ENCODE data around the gene ICAM1. TPM values are rescaled to one million over a fixed set of nuclear protein-coding genes. Genes with fewer than 3 reads are reported as not detected.

Gene ICAM1
- total and polyA plus RNA-seq, 2 of the 13 experiments (the other 11 are each of a cell fraction or from before 2014, with no cell fraction given): 37.9 to 98.4 TPM

- WGBS (ENCODE audit: low lambda C conversion rate): 78% methylated on average over 15 of the region's 28 CpGs
- no peaks in the 10 kb centered on the region for H3K79me2 ChIP-seq (ENCODE audit: insufficient read depth, low read length)
- CTCF ChIA-PET (ENCODE audit: low intra/inter-chr PET ratio, low total read pairs): interaction anchor here (3.9 kb wide), 1 partner anchor 23 kb away, joined by 33 read pairs; no protein-coding TSS in a partner anchor
Measured at GRCh38 chr19:10227026-10227971, 43.6 kb upstream of the ICAM1 start.

More at GRCh38 chr19:10227026-10227971, 43.6 kb upstream of the ICAM1 start:
- H3K9me3 ChIP-seq (ENCODE audit: low read length): no peaks in the 10 kb centered on the region
- intact Hi-C loops (cut with micrococcal nuclease; ENCODE audit: unreplicated experiment): no loop called here
- H4K20me1 ChIP-seq (ENCODE audit: insufficient read depth, low read length): no peaks in the 10 kb centered on the region
- H2AFZ ChIP-seq (ENCODE audit: low read length): no peak overlapping the region
- H3K4me2 ChIP-seq (ENCODE audit: low read depth, low read length): no peak overlapping the region
- H3K27me3 ChIP-seq (ENCODE audit: control insufficient read depth in 1 of 2, insufficient read depth in 2 of 2, low read length in 2 of 2): peaks cover 2 to 11% of the 10 kb centered on the region in 2 experiments; a peak in 4 of 5 replicates
- BruUV-seq (replicated peaks): no TSS peak
- H3K27ac ChIP-seq (ENCODE audit: extremely low read length, insufficient read depth, low read length): no peak overlapping the region
- ATAC-seq (no peak), FAIRE-seq (no peak), DNase-seq (ENCODE audit: low spot score) (no peak)
- in situ Hi-C loops (cut with HindIII; ENCODE audit: extremely low pct_ligation_motif_present, low pct_unique_long_range_greater_than_20kb): no loop called here
- H3K9ac ChIP-seq (ENCODE audit: insufficient read depth, low read depth, low read length): no peak overlapping the region
- TF ChIP-seq STAG1 (CRISPR knock-in tag; IDR thresholded peaks at IDR 0.05) (peak; percentile 12; the same call in 1 of the 2 replicates), CTCF (CRISPR knock-in tag; IDR thresholded peaks at IDR 0.05) (peak; percentile 46), ZNF142 (CRISPR knock-in tag; IDR thresholded peaks at IDR 0.05) (no peak), IRF9 (CRISPR knock-in tag; IDR thresholded peaks at IDR 0.05; ENCODE audit: borderline replicate concordance) (no peak), ATAD3A (CRISPR knock-in tag; IDR thresholded peaks at IDR 0.05) (no peak), HNRNPL (IDR thresholded peaks at IDR 0.05; ENCODE audit: low read depth, low read length) (peak; percentile 51; the same call in 1 of the 2 replicates), NFYC (CRISPR knock-in tag; IDR thresholded peaks at IDR 0.05) (peak; percentile 79), NFYB (CRISPR knock-in tag; IDR thresholded peaks at IDR 0.05) (peak; percentile 78)
- POLR2A ChIA-PET: interaction anchor here (0.6 kb wide), 1 partner anchor 8 kb away, joined by 3 read pairs; no protein-coding TSS in a partner anchor
- no peaks in the 10 kb centered on the region for H3K36me3 ChIP-seq (replicated peaks in 1 of 2; ENCODE audit: control insufficient read depth in 1 of 2, insufficient read depth in 2 of 2, low read length in 2 of 2)
- peaks cover 21% of the 10 kb centered on the region for H3K4me1 ChIP-seq (ENCODE audit: insufficient read depth, low read length)
- no peak overlapping the region for H3K4me3 ChIP-seq (replicated peaks in 1 of 3; ENCODE audit: insufficient read depth in 1 of 3, low read depth in 2 of 3, low read length in 3 of 3)

All from HepG2 (cell line).